ENCODE measurements around the gene PLXND1. TPM values are rescaled to one million over a fixed set of nuclear protein-coding genes. Genes with fewer than 3 reads are reported as not detected.

Gene PLXND1
- total RNA-seq, 2 experiments from 2014 or later: 4.7 to 6.0 TPM

GRCh38 chr3:129585949-129586657 lies 20.4 kb downstream of the PLXND1 start:
- POLR2A ChIA-PET: no interaction called here
- H3K27ac ChIP-seq (ENCODE audit: low read depth, low read length, poor library complexity, severe bottlenecking): no peak overlapping the region
- CTCF ChIA-PET (ENCODE audit: unreplicated experiment): no interaction called here

DNA sequence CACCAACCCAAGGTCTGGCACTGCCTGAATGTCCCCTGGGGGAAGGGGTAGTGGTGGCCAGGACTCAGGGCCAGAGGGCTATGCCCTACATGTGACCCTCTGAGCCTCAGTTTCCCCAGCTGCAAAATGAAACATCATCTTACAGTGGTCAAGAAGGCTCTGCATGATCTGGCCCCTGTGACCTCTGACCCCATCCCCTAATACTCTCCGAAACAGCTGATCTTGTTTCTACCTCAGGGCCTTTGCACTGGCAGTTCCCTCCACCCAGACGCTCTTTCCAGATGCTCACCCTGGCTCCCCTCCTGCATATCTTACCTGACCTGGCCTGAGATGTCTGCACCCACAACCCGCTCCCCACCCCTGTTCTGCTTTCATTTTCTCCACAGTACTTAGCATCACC lies 21.8 kb downstream of the PLXND1 start:
- no peak overlapping the region for H3K4me3 ChIP-seq (ENCODE audit: low read depth, low read length, poor library complexity, severe bottlenecking)
- H3K4me2 ChIP-seq (ENCODE audit: low read length): no peak overlapping the region
- POLR2A ChIA-PET: no interaction called here
- no peak overlapping the region for H2AFZ ChIP-seq (ENCODE audit: low read length)
- peaks cover 13% of the 10 kb centered on the region for H3K4me1 ChIP-seq (ENCODE audit: insufficient read depth, low read length, poor library complexity, severe bottlenecking)
- DNase-seq (ENCODE audit: low spot score): no peak
- no peaks in the 10 kb centered on the region for H4K20me1 ChIP-seq (ENCODE audit: insufficient read depth, low read length)
- CTCF ChIA-PET (ENCODE audit: unreplicated experiment): no interaction called here
- no peak overlapping the region for H3K27ac ChIP-seq (ENCODE audit: low read depth, low read length, poor library complexity, severe bottlenecking)
- BruUV-seq (replicated peaks): no TSS peak
- no peaks in the 10 kb centered on the region for H3K36me3 ChIP-seq (ENCODE audit: insufficient read depth, low read length)
- H3K79me2 ChIP-seq (ENCODE audit: insufficient read depth, low read depth, low read length): no peaks in the 10 kb centered on the region
- no peaks in the 10 kb centered on the region for H3K9me3 ChIP-seq (ENCODE audit: low read length)
- intact Hi-C loops (cut with micrococcal nuclease; ENCODE audit: unreplicated experiment): no loop called here
- no peaks in the 10 kb centered on the region for H3K9me2 ChIP-seq (ENCODE audit: insufficient read depth, low read length)
- TF ChIP-seq EZH2phosphoT487 (IDR thresholded peaks at IDR 0.05; ENCODE audit: borderline replicate concordance, low read depth, low read length): no peak
- TF ChIP-seq, protein P1, sequence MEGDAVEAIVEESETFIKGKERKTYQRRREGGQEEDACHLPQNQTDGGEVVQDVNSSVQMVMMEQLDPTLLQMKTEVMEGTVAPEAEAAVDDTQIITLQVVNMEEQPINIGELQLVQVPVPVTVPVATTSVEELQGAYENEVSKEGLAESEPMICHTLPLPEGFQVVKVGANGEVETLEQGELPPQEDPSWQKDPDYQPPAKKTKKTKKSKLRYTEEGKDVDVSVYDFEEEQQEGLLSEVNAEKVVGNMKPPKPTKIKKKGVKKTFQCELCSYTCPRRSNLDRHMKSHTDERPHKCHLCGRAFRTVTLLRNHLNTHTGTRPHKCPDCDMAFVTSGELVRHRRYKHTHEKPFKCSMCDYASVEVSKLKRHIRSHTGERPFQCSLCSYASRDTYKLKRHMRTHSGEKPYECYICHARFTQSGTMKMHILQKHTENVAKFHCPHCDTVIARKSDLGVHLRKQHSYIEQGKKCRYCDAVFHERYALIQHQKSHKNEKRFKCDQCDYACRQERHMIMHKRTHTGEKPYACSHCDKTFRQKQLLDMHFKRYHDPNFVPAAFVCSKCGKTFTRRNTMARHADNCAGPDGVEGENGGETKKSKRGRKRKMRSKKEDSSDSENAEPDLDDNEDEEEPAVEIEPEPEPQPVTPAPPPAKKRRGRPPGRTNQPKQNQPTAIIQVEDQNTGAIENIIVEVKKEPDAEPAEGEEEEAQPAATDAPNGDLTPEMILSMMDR (conservative IDR thresholded peaks at IDR 0.05; ENCODE audit: low read length): no peak

More at GRCh38 chr3:129585949-129586657, 20.4 kb downstream of the PLXND1 start:
- H3K4me2 ChIP-seq (ENCODE audit: low read length): no peak overlapping the region
- H4K20me1 ChIP-seq (ENCODE audit: insufficient read depth, low read length): no peaks in the 10 kb centered on the region
- no peaks in the 10 kb centered on the region for H3K79me2 ChIP-seq (ENCODE audit: insufficient read depth, low read depth, low read length)
- no peak overlapping the region for H3K4me3 ChIP-seq (ENCODE audit: low read depth, low read length, poor library complexity, severe bottlenecking)
- H3K4me1 ChIP-seq (ENCODE audit: insufficient read depth, low read length, poor library complexity, severe bottlenecking): peaks cover 13% of the 10 kb centered on the region
- H3K9me2 ChIP-seq (ENCODE audit: insufficient read depth, low read length): no peaks in the 10 kb centered on the region
- TF ChIP-seq, protein P1 (conservative IDR thresholded peaks at IDR 0.05; ENCODE audit: low read length): no peak
- intact Hi-C loops (cut with micrococcal nuclease; ENCODE audit: unreplicated experiment): no loop called here
- BruUV-seq (replicated peaks): no TSS peak
- H2AFZ ChIP-seq (ENCODE audit: low read length): no peak overlapping the region
- no peaks in the 10 kb centered on the region for H3K9me3 ChIP-seq (ENCODE audit: low read length)
- no peak for DNase-seq (ENCODE audit: low spot score)
- H3K36me3 ChIP-seq (ENCODE audit: insufficient read depth, low read length): no peaks in the 10 kb centered on the region

DNA sequence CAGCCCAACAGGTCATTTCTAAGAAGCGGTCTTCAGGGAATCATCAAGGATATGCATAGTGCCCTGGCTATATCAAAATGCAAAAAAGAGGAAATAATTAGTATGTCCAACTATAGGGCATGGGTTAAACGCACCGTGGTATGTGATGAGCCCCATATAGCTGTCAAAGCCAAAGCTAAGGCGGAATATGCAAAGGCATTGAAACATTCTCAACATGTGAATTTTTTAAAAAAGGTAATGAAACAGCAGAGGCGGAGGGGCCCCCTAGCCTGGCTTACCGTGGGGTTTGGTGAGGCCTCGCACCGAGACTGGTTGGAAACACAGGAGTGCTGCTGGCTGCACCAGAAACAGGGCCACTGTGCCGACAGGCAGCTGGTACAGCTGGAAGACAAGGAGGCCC lies 23.2 kb downstream of the PLXND1 start:
- H3K4me1 ChIP-seq (ENCODE audit: insufficient read depth, low read length, poor library complexity, severe bottlenecking): peaks cover 21% of the 10 kb centered on the region
- H3K9me2 ChIP-seq (ENCODE audit: insufficient read depth, low read length): no peaks in the 10 kb centered on the region
- POLR2A ChIA-PET: no interaction called here
- H3K79me2 ChIP-seq (ENCODE audit: insufficient read depth, low read depth, low read length): no peaks in the 10 kb centered on the region
- no peaks in the 10 kb centered on the region for H3K36me3 ChIP-seq (ENCODE audit: insufficient read depth, low read length)
- 0 out of 2 replicates have a peak overlapping the region, but pooled peaks have one; percentile 4 for H2AFZ ChIP-seq (ENCODE audit: low read length)
- no peaks in the 10 kb centered on the region for H4K20me1 ChIP-seq (ENCODE audit: insufficient read depth, low read length)
- no peak for DNase-seq (ENCODE audit: low spot score)
- no peak overlapping the region for H3K4me3 ChIP-seq (ENCODE audit: low read depth, low read length, poor library complexity, severe bottlenecking)
- H3K27ac ChIP-seq (ENCODE audit: low read depth, low read length, poor library complexity, severe bottlenecking): no peak overlapping the region
- CTCF ChIA-PET (ENCODE audit: unreplicated experiment): no interaction called here
- BruUV-seq (replicated peaks): no TSS peak
- TF ChIP-seq, protein P1 (conservative IDR thresholded peaks at IDR 0.05; ENCODE audit: low read length): no peak
- TF ChIP-seq EZH2phosphoT487 (IDR thresholded peaks at IDR 0.05; ENCODE audit: borderline replicate concordance, low read depth, low read length): no peak
- no peak overlapping the region for H3K4me2 ChIP-seq (ENCODE audit: low read length)
- intact Hi-C loops (cut with micrococcal nuclease; ENCODE audit: unreplicated experiment): no loop called here
- no peaks in the 10 kb centered on the region for H3K9me3 ChIP-seq (ENCODE audit: low read length)
